ENCODE data around the gene HNRNPUL1. TPM values are rescaled to one million over a fixed set of nuclear protein-coding genes. Genes with fewer than 3 reads are reported as not detected.

HNRNPUL1 gene
- total and polyA plus RNA-seq, 9 of the 15 experiments (the other 6 are each of a cell fraction or from before 2014, with no cell fraction given), result 7.3 to 211 (median 85.0) TPM

DNA sequence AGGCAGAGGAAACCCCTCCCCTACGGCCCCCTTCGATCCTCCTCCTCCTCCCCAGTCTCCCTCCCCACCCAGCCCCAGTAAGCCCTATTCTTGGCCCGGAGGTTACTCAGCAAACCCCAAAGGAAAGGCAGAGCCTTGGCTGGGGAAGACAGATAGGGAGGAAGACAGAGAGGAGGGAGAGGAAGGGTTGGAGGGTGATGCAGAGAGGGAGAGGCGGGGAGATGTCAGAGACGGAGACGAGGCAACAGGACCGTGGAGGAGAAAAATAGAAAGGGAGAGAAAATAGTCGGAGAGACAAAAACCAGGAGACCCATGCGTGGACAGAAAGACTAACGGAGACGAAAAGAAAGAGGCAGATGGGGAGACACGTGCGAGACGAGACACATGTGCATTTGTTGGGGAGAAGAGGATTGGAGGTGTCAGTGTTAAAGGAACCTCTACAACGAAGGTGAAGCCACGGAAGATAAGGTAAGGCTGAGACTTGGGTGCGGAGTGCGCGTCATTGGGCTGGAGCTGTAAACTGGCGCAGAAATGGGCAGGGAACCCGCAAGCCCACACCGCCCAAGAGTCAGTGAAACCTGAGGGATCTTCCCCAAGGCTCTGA lies 86.7 kb downstream of the HNRNPUL1 start (continued):
- TF ChIP-seq AFF1 (IDR thresholded peaks at IDR 0.05; ENCODE audit: low read depth in 1 of 2, partially characterized antibody in 2 of 2), result peak in 1 of 2 experiments; percentile 32
- TF ChIP-seq ZNF263 (CRISPR knock-in tag; IDR thresholded peaks at IDR 0.05; ENCODE audit: borderline replicate concordance), result peak; percentile 93
- TF ChIP-seq, protein P1, sequence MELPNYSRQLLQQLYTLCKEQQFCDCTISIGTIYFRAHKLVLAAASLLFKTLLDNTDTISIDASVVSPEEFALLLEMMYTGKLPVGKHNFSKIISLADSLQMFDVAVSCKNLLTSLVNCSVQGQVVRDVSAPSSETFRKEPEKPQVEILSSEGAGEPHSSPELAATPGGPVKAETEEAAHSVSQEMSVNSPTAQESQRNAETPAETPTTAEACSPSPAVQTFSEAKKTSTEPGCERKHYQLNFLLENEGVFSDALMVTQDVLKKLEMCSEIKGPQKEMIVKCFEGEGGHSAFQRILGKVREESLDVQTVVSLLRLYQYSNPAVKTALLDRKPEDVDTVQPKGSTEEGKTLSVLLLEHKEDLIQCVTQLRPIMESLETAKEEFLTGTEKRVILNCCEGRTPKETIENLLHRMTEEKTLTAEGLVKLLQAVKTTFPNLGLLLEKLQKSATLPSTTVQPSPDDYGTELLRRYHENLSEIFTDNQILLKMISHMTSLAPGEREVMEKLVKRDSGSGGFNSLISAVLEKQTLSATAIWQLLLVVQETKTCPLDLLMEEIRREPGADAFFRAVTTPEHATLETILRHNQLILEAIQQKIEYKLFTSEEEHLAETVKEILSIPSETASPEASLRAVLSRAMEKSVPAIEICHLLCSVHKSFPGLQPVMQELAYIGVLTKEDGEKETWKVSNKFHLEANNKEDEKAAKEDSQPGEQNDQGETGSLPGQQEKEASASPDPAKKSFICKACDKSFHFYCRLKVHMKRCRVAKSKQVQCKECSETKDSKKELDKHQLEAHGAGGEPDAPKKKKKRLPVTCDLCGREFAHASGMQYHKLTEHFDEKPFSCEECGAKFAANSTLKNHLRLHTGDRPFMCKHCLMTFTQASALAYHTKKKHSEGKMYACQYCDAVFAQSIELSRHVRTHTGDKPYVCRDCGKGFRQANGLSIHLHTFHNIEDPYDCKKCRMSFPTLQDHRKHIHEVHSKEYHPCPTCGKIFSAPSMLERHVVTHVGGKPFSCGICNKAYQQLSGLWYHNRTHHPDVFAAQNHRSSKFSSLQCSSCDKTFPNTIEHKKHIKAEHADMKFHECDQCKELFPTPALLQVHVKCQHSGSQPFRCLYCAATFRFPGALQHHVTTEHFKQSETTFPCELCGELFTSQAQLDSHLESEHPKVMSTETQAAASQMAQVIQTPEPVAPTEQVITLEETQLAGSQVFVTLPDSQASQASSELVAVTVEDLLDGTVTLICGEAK (IDR thresholded peaks at IDR 0.05), result peak; percentile 53
- TF ChIP-seq, protein P1 (CRISPR knock-in tag; IDR thresholded peaks at IDR 0.05), result no peak
- TF ChIP-seq YY1 (IDR thresholded peaks at IDR 0.05; ENCODE audit: borderline replicate concordance in 1 of 3, control insufficient read depth in 1 of 3, extremely low read depth in 1 of 3, insufficient read depth in 3 of 3, insufficient read length in 1 of 3, insufficient replicate concordance in 2 of 3, low read depth in 1 of 3, low read length in 2 of 3), result peak in 1 of 3 experiments; percentile 37
- peak; percentile 52 to 67; a peak in 2 of 4 replicates for TF ChIP-seq FOXK2 (conservative IDR thresholded peaks at IDR 0.05 in 1 of 2, IDR thresholded peaks at IDR 0.05 in 1 of 2; ENCODE audit: low read depth in 2 of 2)
- peak; percentile 52 for TF ChIP-seq SAP30 (IDR thresholded peaks at IDR 0.05; ENCODE audit: borderline replicate concordance, insufficient read depth, low read depth, low read length, poor library complexity, severe bottlenecking)
- peak; percentile 78 for TF ChIP-seq POLR2A (conservative IDR thresholded peaks at IDR 0.05)
- TF ChIP-seq TAF1 (IDR thresholded peaks at IDR 0.05; ENCODE audit: control insufficient read depth, extremely low read depth, insufficient read depth, low read length, severe bottlenecking), result peak; percentile 64
- 0 out of 2 replicates have a peak, but pooled peaks have one; percentile 17 for TF ChIP-seq TEAD4 (IDR thresholded peaks at IDR 0.05; ENCODE audit: low read length)
- TF ChIP-seq TEAD4 (CRISPR knock-in tag; IDR thresholded peaks at IDR 0.05; ENCODE audit: borderline replicate concordance), result no peak

All from K562 (cell line).